Activated CD8-positive, alpha-beta memory T cell treated with anti-CD3 and anti-CD28 coated beads for 36 hours (primary cell): Measurements from ENCODE around the gene KCTD5. TPM values are rescaled to one million over a fixed set of nuclear protein-coding genes. Genes with fewer than 3 reads are reported as not detected.

Source experiments
- CTCF ChIA-PET: fragments of 350-600 bp; sonication (Branson Sonifier 250); formaldehyde crosslinking; loops from one replicate; lab custom pipeline; 2021; ENCODE audit warnings: antibody characterized with exemption; lab: Charles Lee
- POLR2A ChIA-PET: fragments of 350-600 bp; sonication (Branson Sonifier 250); formaldehyde crosslinking; loops from one replicate; lab custom pipeline; 2021; ENCODE audit warnings: antibody characterized with exemption; lab: Charles Lee
- total RNA-seq, 2 experiments: library from RNA; stranded (reverse); gene quantifications; one replicate each; pipeline ENCODE4 v1.2.3, GENCODE V29; 2021

KCTD5 gene
- total RNA-seq, 2 experiments from 2014 or later: 52.4 to 53.6 TPM

DNA sequence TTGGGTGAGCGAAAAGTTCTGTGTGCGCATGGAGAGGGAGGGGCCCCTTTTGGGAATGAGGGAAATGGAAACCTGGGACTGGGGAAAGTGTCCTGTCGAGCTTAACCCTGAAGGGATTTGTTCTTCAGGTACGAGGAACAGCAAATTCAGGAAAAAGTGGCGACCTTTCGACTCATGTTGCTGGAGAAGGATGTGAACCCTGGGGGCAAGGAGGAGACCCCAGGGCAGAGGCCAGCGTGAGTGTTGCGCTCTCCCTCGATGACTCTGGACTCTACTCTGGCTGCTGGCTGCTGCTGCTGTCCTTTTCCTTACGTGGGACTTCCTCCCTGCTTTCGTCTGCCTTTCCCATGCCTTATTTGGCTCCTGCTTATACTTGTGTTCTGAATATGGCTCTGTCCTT lies 75.0 kb downstream of the KCTD5 start:
- CTCF ChIA-PET: no interaction called here

More for the DNA sequence above, 75.0 kb downstream of the KCTD5 start:
- POLR2A ChIA-PET: interaction anchor here (0.7 kb wide), 1 partner anchor 12 kb away, joined by 3 read pairs; no protein-coding TSS in a partner anchor

Other genes starting within 250 kb of the KCTD5 start
- 10 to 100 TPM; 33.3 to 38.5 TPM for gene TEDC2, start 222.4 kb upstream of the KCTD5 start, total RNA-seq
- not detected for gene NTN3, start 211.2 kb upstream of the KCTD5 start, total RNA-seq
- 10 to 100 TPM; 36.1 to 38.2 TPM for gene TBC1D24, start 207.4 kb upstream of the KCTD5 start, total RNA-seq
- 100 to 1,000 TPM; 147 to 148 TPM for gene ATP6V0C, start 168.6 kb upstream of the KCTD5 start, total RNA-seq
- gene AMDHD2, start 162.2 kb upstream of the KCTD5 start, total RNA-seq: 10 to 100 TPM; 37.8 to 42.3 TPM
- not detected for gene CEMP1, start 151.1 kb upstream of the KCTD5 start, total RNA-seq
- gene PDPK1, start 144.5 kb upstream of the KCTD5 start, total RNA-seq: 10 to 100 TPM; 47.9 to 49.2 TPM
- gene PRSS27, start 37.7 kb downstream of the KCTD5 start, total RNA-seq: 1 to 10 TPM; 1.3 to 1.4 TPM
- gene SRRM2, start 70.1 kb downstream of the KCTD5 start, total RNA-seq: 100 to 1,000 TPM; 513 to 521 TPM
- gene ELOB, start 94.8 kb downstream of the KCTD5 start, total RNA-seq: 100 to 1,000 TPM; 305 to 307 TPM
- gene PRSS33, start 105.0 kb downstream of the KCTD5 start, total RNA-seq: under 1 TPM; 0.13 TPM
- not detected for gene PRSS41, start 115.9 kb downstream of the KCTD5 start, total RNA-seq
- 10 to 100 TPM; 10.5 to 11.1 TPM for gene PRSS21, start 134.7 kb downstream of the KCTD5 start, total RNA-seq
- under 1 TPM; 0.63 to 0.71 TPM for gene ZG16B, start 147.8 kb downstream of the KCTD5 start, total RNA-seq
- gene PRSS22, start 175.6 kb downstream of the KCTD5 start, total RNA-seq: not detected
- 10 to 100 TPM; 24.4 to 27.1 TPM for gene FLYWCH2, start 200.7 kb downstream of the KCTD5 start, total RNA-seq
- 10 to 100 TPM; 33.2 to 34.4 TPM for gene FLYWCH1, start 229.4 kb downstream of the KCTD5 start, total RNA-seq